IPS DF 19.7 (cell line): ENCODE data around the gene NAXE.
"Not testable (repeated sequence)": the region's sequence is repeated elsewhere in the genome, so short reads cannot be mapped to it uniquely, and the experiment has no call there.

Experiments used
- DNase-seq: peaks from one replicate; pipeline ENCODE4 v3.0.0-alpha.2; 2013; ENCODE audit warnings: low read depth, low spot score

The NAXE gene

GRCh38 chr1:156593661-156593989 is 2.0 kb downstream of the NAXE start:
- no peak for DNase-seq

GRCh38 chr1:156594190-156594589 is 2.6 kb downstream of the NAXE start:
- DNase-seq = no peak

- no peak for DNase-seq
These were observed 3.4 kb downstream of the NAXE start for GRCh38 chr1:156595016-156595415.

GRCh38 chr1:156596426-156596825 is 4.8 kb downstream of the NAXE start:
- DNase-seq = no peak

- no peak for DNase-seq
These were observed 6.5 kb downstream of the NAXE start for GRCh38 chr1:156598125-156598524.

GRCh38 chr1:156598731-156599432 is 7.3 kb downstream of the NAXE start:
- DNase-seq = no peak

GRCh38 chr1:156599811-156600210 is 8.2 kb downstream of the NAXE start:
- DNase-seq = no peak

- DNase-seq = no peak
These were observed 9.2 kb downstream of the NAXE start for GRCh38 chr1:156600733-156601121.

GRCh38 chr1:156601122-156601830 is 9.7 kb downstream of the NAXE start, which contains the start of gene GPATCH4:
Gene GPATCH4 (minus strand): TSS chr1:156601479.
- DNase-seq = peak; percentile 90

- DNase-seq = no peak
These were observed 10.3 kb downstream of the NAXE start for GRCh38 chr1:156601892-156602291.

- no peak for DNase-seq
These were observed 11.0 kb downstream of the NAXE start for GRCh38 chr1:156602557-156602993.

GRCh38 chr1:156607344-156607743 is 15.8 kb downstream of the NAXE start:
- DNase-seq = not testable (repeated sequence)

- DNase-seq = no peak
These were observed 16.6 kb downstream of the NAXE start for GRCh38 chr1:156608036-156608674.

GRCh38 chr1:156608981-156609380 is 17.4 kb downstream of the NAXE start:
- DNase-seq = no peak

GRCh38 chr1:156610072-156610471 is 18.5 kb downstream of the NAXE start:
- not testable (repeated sequence) for DNase-seq

GRCh38 chr1:156612666-156613065 is 21.1 kb downstream of the NAXE start:
- no peak for DNase-seq

GRCh38 chr1:156615946-156616345 is 24.4 kb downstream of the NAXE start:
- DNase-seq = no peak

- no peak for DNase-seq
These were observed 24.9 kb downstream of the NAXE start for GRCh38 chr1:156616463-156616862.

GRCh38 chr1:156618853-156619581 is 27.4 kb downstream of the NAXE start, which contains the start of gene HAPLN2:
Gene HAPLN2 (plus strand): TSS chr1:156619415. CDS start chr1:156623491, 4,076 bp downstream.
- DNase-seq = no peak

GRCh38 chr1:156619582-156619955 is 28.0 kb downstream of the NAXE start:
- no peak for DNase-seq

GRCh38 chr1:156622581-156623297 is 31.2 kb downstream of the NAXE start:
- DNase-seq = no peak
